Gastroesophageal sphincter (tissue), 4 donors: ENCODE results near the gene FAM168A. TPM values are rescaled to one million over a fixed set of nuclear protein-coding genes. Genes with fewer than 3 reads are reported as not detected.

ENCODE experiments used
- ATAC-seq: fragments of 150-250 bp; one replicate; pipeline ENCODE4 v1.9.1; 2016; ENCODE audit warnings: mild to moderate bottlenecking, moderate library complexity
- H3K27ac ChIP-seq, 4 donors: fragments of 200-600 bp; sonication (generic) in 3 of 4; 1 replicate in 3 of 4; 2 replicates in 1 of 4; pipeline ENCODE4 v1.5.1; 2016 to 2019
- H3K27me3 ChIP-seq: fragments of 200-600 bp; sonication (generic); one replicate; pipeline ENCODE4 v1.5.1; 2019
- H3K36me3 ChIP-seq, 2 donors: fragments of 200-600 bp; sonication (generic); one replicate each; pipeline ENCODE4 v1.5.1; 2019; ENCODE audit warnings: control low read depth in 1 of 2
- H3K4me1 ChIP-seq, 3 donors: fragments of 200-600 bp; sonication (generic); 1 replicate in 2 of 3; 2 replicates in 1 of 3; pipeline ENCODE4 v1.5.1; 2016 to 2019; ENCODE audit warnings: control low read depth in 2 of 3
- H3K4me3 ChIP-seq, 2 donors: fragments of 200-600 bp; sonication (generic); one replicate each; pipeline ENCODE4 v1.5.1; 2019; ENCODE audit warnings: mild to moderate bottlenecking in 1 of 2, moderate library complexity in 1 of 2
- H3K9me3 ChIP-seq, 3 donors: fragments of 200-600 bp; sonication (generic); one replicate each; pipeline ENCODE4 v1.5.1; 2017 to 2019; ENCODE audit warnings: control low read depth in 2 of 3
- CTCF ChIP-seq, 4 experiments: fragments of 200-600 bp in 2 of 4; fragments of 450-650 bp in 2 of 4; sonication (generic) in 1 of 4; IDR thresholded peaks; one replicate each; pipeline ENCODE4 v1.5.1; 2017 to 2019; ENCODE audit warnings: antibody characterized with exemption in 4 of 4, mild to moderate bottlenecking in 2 of 4, moderate library complexity in 2 of 4
- EP300 ChIP-seq: sonication (generic); formaldehyde crosslinking; IDR thresholded peaks from one replicate; pipeline ENCODE4 v1.6.1; 2017; ENCODE audit warnings: antibody characterized with exemption, mild to moderate bottlenecking
- POLR2A ChIP-seq, 2 donors: fragments of 450-650 bp; IDR thresholded peaks; one replicate each; pipeline ENCODE4 v1.6.1; 2017; ENCODE audit warnings: antibody characterized with exemption in 2 of 2, mild to moderate bottlenecking in 2 of 2, moderate library complexity in 1 of 2
- POLR2AphosphoS5 ChIP-seq: sonication (generic); formaldehyde crosslinking; IDR thresholded peaks from one replicate; pipeline ENCODE4 v1.6.1; 2017; ENCODE audit warnings: antibody characterized with exemption
- WGBS, 2 donors: methylation state at CpG; one replicate each; pipeline ENCODE4 v1.1.5; 2018; ENCODE audit warnings: low coverage in 1 of 2; 5-methylcytosine and 5-hydroxymethylcytosine counted together
- total RNA-seq, 4 donors: library from RNA; depleted of rRNA; stranded (reverse); fragments of >200 nt; gene quantifications; one replicate each; pipeline ENCODE4 v1.1.0, GENCODE V29; 2016

FAM168A gene
- total RNA-seq, 4 donors from 2014 or later: 27.5 to 51.8 (median 42.0) TPM

GRCh38 chr11:73465023-73465675, 132.8 kb downstream of the FAM168A start:
- Histone ChIP-seq H3K9me3 (no peaks in the 10 kb centered on the region), H3K27me3 (no peaks in the 10 kb centered on the region), H3K4me3 (no peak overlapping the region), H3K27ac (no peak overlapping the region), H3K4me1 (peaks cover 9 to 53% (median 24%) of the 10 kb centered on the region in 3 donors), H3K36me3 (no peaks in the 10 kb centered on the region)
- TF ChIP-seq POLR2AphosphoS5 (no peak), POLR2A (IDR thresholded peaks at IDR 0.05) (no peak), EP300 (no peak), CTCF (IDR thresholded peaks at IDR 0.05) (no peak)
- 24 to 61% methylated on average over 3 of the region's 3 CpGs for WGBS, 2 donors
- ATAC-seq: no peak

- Histone ChIP-seq H3K4me1 (peaks cover 9 to 45% (median 20%) of the 10 kb centered on the region in 3 donors), H3K4me3 (no peak overlapping the region), H3K27ac (no peak overlapping the region), H3K9me3 (no peaks in the 10 kb centered on the region), H3K27me3 (no peaks in the 10 kb centered on the region), H3K36me3 (no peaks in the 10 kb centered on the region)
- 48 to 74% methylated on average over 2 of the region's 2 CpGs for WGBS, 2 donors
- TF ChIP-seq POLR2AphosphoS5: no peak
- TF ChIP-seq EP300: no peak
- no peak for TF ChIP-seq CTCF (IDR thresholded peaks at IDR 0.05)
- ATAC-seq: no peak
Observed at GRCh38 chr11:73464347-73464746, 133.6 kb downstream of the FAM168A start.

- WGBS, 2 donors: 71 to 85% methylated on average over 1 to 2 of the region's 2 CpGs
- no peak for ATAC-seq
- Histone ChIP-seq H3K9me3 (no peaks in the 10 kb centered on the region), H3K27ac (no peak overlapping the region), H3K27me3 (no peaks in the 10 kb centered on the region), H3K36me3 (no peaks in the 10 kb centered on the region), H3K4me1 (peaks cover 5 to 35% (median 14%) of the 10 kb centered on the region in 3 donors), H3K4me3 (no peak overlapping the region)
- TF ChIP-seq EP300 (no peak), POLR2A (IDR thresholded peaks at IDR 0.05) (no peak), POLR2AphosphoS5 (no peak), CTCF (IDR thresholded peaks at IDR 0.05) (no peak)
Observed at GRCh38 chr11:73463359-73463758, 134.6 kb downstream of the FAM168A start.

- TF ChIP-seq CTCF (IDR thresholded peaks at IDR 0.05) (no peak), POLR2AphosphoS5 (no peak)
- no peak overlapping the region for H3K27ac ChIP-seq
- H3K36me3 ChIP-seq: no peaks in the 10 kb centered on the region
- ATAC-seq: no peak
- H3K4me1 ChIP-seq: peaks cover 5 to 23% (median 11%) of the 10 kb centered on the region in 3 donors
- 73 to 90% methylated on average over 3 of the region's 3 CpGs for WGBS, 2 donors
- H3K9me3 ChIP-seq: no peaks in the 10 kb centered on the region
- no peak overlapping the region for H3K4me3 ChIP-seq
- H3K27me3 ChIP-seq: no peaks in the 10 kb centered on the region
Observed at GRCh38 chr11:73461964-73462363, 135.9 kb downstream of the FAM168A start.

- Histone ChIP-seq H3K9me3 (no peaks in the 10 kb centered on the region), H3K4me1 (peaks cover 5 to 21% (median 10%) of the 10 kb centered on the region in 3 donors), H3K4me3 (no peak overlapping the region), H3K27ac (no peak overlapping the region), H3K27me3 (no peaks in the 10 kb centered on the region), H3K36me3 (no peaks in the 10 kb centered on the region)
- 40 to 54% methylated on average over 2 of the region's 2 CpGs for WGBS, 2 donors
- TF ChIP-seq CTCF (IDR thresholded peaks at IDR 0.05): no peak
- no peak for TF ChIP-seq POLR2A (IDR thresholded peaks at IDR 0.05)
- no peak for TF ChIP-seq POLR2AphosphoS5
- TF ChIP-seq EP300: no peak
- ATAC-seq: no peak
Observed at GRCh38 chr11:73461335-73461840, 136.5 kb downstream of the FAM168A start.
